ENCODE results near the gene NF1. TPM values are rescaled to one million over a fixed set of nuclear protein-coding genes. Genes with fewer than 3 reads are reported as not detected.
"Not testable (repeated sequence)": the region's sequence is repeated elsewhere in the genome, so short reads cannot be mapped to it uniquely, and the experiment has no call there.

NF1 gene
- total RNA-seq, 4 donors from 2014 or later: 15.6 to 48.4 (median 26.9) TPM

DNA sequence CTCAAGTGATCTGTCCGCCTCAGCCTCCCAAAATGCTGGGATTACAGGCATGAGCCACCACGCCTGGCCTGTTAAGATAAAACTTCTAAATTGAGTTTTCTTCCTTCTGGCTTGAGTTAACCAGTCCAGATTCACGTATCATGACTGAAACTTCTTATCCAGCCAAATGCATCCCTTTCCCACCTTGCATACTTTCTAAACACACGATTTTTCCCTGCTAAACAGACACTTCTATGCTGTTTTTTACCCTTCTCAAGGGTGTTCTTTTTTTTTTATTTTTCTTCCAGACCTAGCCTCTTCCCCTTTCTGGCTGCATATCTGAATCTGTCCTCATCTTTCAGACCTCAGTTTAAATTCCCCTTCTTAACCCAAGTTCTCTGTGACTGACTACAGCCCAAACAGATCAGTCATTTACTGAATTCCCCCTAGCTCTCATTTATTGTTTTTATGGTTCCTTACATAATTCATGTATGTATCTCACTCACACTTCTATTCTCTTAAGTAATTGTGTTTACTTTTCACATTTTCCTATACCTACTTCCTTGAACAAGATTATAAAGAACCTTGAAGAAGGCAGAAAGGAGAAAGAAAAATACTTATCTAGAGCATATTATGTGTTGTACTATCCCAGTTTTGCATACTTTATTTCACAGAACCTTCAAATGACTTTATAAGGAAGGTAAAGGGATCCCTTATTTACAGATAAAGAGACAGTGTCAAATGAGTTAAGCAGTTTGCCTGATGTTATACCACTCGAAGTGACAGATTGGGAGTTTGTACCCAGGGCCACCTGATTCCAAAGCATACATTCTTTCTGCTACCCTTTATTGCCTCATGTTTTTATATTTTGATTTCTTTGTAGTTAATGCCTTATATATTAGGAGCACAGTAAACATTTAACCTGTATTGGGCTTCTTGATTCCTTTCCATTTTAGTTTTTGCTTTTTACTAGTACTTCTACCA lies 213.9 kb downstream of the NF1 start:
- Histone ChIP-seq H3K4me1 (no peaks in the 10 kb centered on the region), H3K27me3 (no peaks in the 10 kb centered on the region), H3K27ac (peak overlapping the region in 3 of 4 donors; percentile 6 to 73 (median 10)), H3K36me3 (peaks cover 0 to 5% (median 0%) of the 10 kb centered on the region in 3 donors), H3K9me3 (no peaks in the 10 kb centered on the region), H3K4me3 (peak overlapping the region in 1 of 4 donors; percentile 20)
- DNase-seq: no peak
- intact Hi-C loops (cut with DNase I): no loop called here
- TF ChIP-seq POLR2A (IDR thresholded peaks at IDR 0.05): no peak
- TF ChIP-seq, protein P1, sequence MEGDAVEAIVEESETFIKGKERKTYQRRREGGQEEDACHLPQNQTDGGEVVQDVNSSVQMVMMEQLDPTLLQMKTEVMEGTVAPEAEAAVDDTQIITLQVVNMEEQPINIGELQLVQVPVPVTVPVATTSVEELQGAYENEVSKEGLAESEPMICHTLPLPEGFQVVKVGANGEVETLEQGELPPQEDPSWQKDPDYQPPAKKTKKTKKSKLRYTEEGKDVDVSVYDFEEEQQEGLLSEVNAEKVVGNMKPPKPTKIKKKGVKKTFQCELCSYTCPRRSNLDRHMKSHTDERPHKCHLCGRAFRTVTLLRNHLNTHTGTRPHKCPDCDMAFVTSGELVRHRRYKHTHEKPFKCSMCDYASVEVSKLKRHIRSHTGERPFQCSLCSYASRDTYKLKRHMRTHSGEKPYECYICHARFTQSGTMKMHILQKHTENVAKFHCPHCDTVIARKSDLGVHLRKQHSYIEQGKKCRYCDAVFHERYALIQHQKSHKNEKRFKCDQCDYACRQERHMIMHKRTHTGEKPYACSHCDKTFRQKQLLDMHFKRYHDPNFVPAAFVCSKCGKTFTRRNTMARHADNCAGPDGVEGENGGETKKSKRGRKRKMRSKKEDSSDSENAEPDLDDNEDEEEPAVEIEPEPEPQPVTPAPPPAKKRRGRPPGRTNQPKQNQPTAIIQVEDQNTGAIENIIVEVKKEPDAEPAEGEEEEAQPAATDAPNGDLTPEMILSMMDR (IDR thresholded peaks at IDR 0.05): no peak
- 48 to 69% methylated on average over 5 of the region's 5 CpGs for WGBS, 2 donors

DNA sequence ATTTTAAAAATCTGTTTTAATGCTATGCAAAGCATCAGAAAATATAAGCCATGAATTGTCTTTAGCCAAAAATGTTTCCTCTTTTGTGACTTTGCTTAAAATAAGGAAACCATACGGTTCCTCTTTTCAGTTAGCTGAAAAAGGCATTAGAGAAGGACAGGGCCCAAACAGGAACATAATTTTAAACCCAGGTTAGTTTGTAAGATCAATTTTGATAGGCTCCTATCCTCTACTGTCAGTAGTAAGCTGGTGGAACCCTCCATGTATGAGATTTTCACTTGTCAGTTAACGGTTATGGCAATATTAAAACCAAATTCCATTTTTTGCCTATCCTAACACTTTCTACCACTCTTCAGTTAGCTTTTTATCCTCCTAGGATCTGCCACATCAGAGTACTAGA lies 214.8 kb downstream of the NF1 start:
- no peaks in the 10 kb centered on the region for H3K9me3 ChIP-seq
- WGBS, 2 donors: 63 to 68% methylated on average over 2 of the region's 2 CpGs
- H3K27ac ChIP-seq: peak overlapping the region in 3 of 4 donors; percentile 51 to 73 (median 52)
- intact Hi-C loops (cut with DNase I): no loop called here
- no peak for TF ChIP-seq POLR2A (IDR thresholded peaks at IDR 0.05)
- TF ChIP-seq, protein P1 (IDR thresholded peaks at IDR 0.05): no peak
- H3K27me3 ChIP-seq: no peaks in the 10 kb centered on the region
- H3K36me3 ChIP-seq: peaks cover 0 to 5% (median 0%) of the 10 kb centered on the region in 3 donors
- H3K4me1 ChIP-seq: peaks cover 0 to 4% (median 0%) of the 10 kb centered on the region in 3 donors
- no peak for DNase-seq
- H3K4me3 ChIP-seq: peak overlapping the region in 2 of 4 donors; percentile 22 to 36

DNA sequence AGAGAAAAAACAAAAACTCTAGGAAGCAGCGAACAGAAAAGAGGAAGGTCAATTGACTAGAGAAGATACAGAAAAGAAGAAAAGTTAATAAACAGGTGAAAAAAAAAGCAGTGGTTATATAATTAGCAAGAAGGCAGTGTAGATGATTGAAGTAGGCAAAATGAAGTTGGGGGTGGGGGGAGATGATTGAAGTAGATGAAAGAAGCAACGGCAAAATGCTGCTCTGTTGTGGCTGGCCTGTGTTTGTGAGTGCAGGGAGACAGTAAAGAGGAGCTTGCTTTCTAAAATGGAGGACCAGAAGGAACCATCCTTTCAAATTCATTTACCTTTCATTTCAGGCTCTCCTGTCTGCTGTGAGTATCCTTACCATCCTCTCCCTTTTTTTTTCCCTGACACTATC lies 215.5 kb downstream of the NF1 start:
- TF ChIP-seq, protein P1 (IDR thresholded peaks at IDR 0.05): no peak
- no peak for TF ChIP-seq POLR2A (IDR thresholded peaks at IDR 0.05)
- no peaks in the 10 kb centered on the region for H3K27me3 ChIP-seq
- no peaks in the 10 kb centered on the region for H3K9me3 ChIP-seq
- DNase-seq: no peak
- H3K4me3 ChIP-seq: peak overlapping the region in 3 of 4 donors; percentile 8 to 44 (median 36)
- H3K36me3 ChIP-seq: peaks cover 0 to 5% (median 0%) of the 10 kb centered on the region in 3 donors
- 54 to 63% methylated on average over 2 of the region's 2 CpGs for WGBS, 2 donors
- peaks cover 0 to 7% (median 0%) of the 10 kb centered on the region in 3 donors for H3K4me1 ChIP-seq
- intact Hi-C loops (cut with DNase I): no loop called here
- peak overlapping the region in 3 of 4 donors; percentile 52 to 73 (median 54) for H3K27ac ChIP-seq

DNA sequence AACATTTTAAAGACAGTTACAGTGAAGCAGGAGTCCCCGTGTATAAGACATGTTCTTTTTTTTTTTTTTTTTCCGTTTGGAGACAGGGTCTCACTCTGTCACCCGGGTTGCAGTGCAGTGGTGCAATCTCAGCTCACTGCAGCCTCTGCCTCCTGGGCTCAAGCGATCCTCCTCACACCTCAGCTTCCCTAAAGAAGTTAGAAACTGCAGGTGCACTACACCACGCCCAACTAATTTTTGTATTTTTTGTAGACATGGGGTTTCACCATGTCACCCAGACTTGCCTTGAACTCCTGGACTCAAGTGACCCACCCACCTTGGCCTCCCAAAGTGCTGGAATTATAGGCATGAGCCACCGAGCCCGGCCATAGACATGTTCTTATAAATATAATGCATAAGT lies 216.1 kb downstream of the NF1 start:
- DNase-seq: no peak
- no peaks in the 10 kb centered on the region for H3K27me3 ChIP-seq
- 54 to 84% methylated on average over 5 to 7 of the region's 7 CpGs for WGBS, 2 donors
- H3K9me3 ChIP-seq: no peaks in the 10 kb centered on the region
- peak overlapping the region in 2 of 4 donors; percentile 36 to 53 for H3K4me3 ChIP-seq
- peaks cover 0 to 5% (median 0%) of the 10 kb centered on the region in 3 donors for H3K36me3 ChIP-seq
- peaks cover 0 to 7% (median 0%) of the 10 kb centered on the region in 3 donors for H3K4me1 ChIP-seq
- peak overlapping the region in 3 of 4 donors; percentile 52 to 73 (median 53) for H3K27ac ChIP-seq
- intact Hi-C loops (cut with DNase I): no loop called here
- TF ChIP-seq POLR2A (IDR thresholded peaks at IDR 0.05): peak in 1 of 4 donors; percentile 26
- TF ChIP-seq, protein P1 (IDR thresholded peaks at IDR 0.05): no peak

DNA sequence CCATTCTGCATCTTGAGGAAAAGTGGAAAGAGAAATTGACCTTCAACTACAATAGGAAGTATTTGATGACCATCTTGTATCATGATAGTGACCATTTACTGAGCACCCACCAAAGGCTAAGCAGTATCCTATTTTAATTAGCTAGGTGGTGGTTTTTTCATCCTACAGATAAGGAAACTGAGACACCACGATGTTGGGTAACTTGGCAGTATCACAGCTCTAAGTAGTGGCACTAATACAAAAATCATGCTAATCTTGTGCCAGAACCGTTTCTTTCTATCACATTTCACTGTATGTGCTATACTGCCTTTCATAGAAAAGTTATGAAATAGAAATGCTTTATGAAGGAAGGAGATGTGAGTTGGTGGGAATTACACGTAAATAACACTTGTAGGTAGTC lies 216.7 kb downstream of the NF1 start:
- Histone ChIP-seq H3K4me3 (peak overlapping the region in 3 of 4 donors; percentile 7 to 53 (median 36)), H3K4me1 (peaks cover 0 to 7% (median 0%) of the 10 kb centered on the region in 3 donors), H3K27ac (peak overlapping the region in 3 of 4 donors; percentile 18 to 73 (median 52)), H3K36me3 (peaks cover 0 to 5% (median 0%) of the 10 kb centered on the region in 3 donors), H3K27me3 (no peaks in the 10 kb centered on the region), H3K9me3 (no peaks in the 10 kb centered on the region)
- DNase-seq: no peak
- no peak for TF ChIP-seq POLR2A (IDR thresholded peaks at IDR 0.05)
- TF ChIP-seq, protein P1 (IDR thresholded peaks at IDR 0.05): no peak
- intact Hi-C loops (cut with DNase I): no loop called here
- WGBS, 2 donors: 70 to 78% methylated on average over 3 of the region's 3 CpGs

DNA sequence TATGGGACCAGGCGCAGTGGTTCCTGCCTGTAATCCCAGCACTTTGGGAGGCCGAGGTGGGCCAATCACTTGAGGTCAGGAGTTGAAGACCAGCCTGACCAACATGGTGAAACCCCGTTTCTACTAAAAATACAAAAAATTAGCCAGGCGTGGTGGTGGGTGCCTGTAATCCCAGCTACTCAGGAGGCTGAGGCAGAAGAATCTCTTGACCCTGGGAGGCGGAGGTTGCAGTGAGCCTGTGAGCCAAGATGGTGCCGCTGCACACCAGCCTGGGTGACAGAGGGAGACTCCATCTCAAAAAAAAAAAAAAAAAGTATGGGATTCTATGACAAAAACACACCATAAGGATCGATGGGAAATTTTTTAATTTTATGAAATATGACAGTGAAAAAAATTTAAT lies 217.4 kb downstream of the NF1 start:
- H3K4me1 ChIP-seq; H3K9me3 ChIP-seq; H3K36me3 ChIP-seq; DNase-seq; intact Hi-C loops (cut with DNase I); H3K27me3 ChIP-seq: not testable (repeated sequence)
- Histone ChIP-seq H3K27ac (peak overlapping the region in 3 of 4 donors; percentile 18 to 73 (median 52)), H3K4me3 (peak overlapping the region in 3 of 4 donors; percentile 7 to 53 (median 36))
- 58 to 68% methylated on average over 5 to 7 of the region's 7 CpGs for WGBS, 2 donors
